C4-2B (cell line): ENCODE results near the gene YEATS4.

ENCODE experiments used
- ZFX ChIP-seq: fragments of 450-650 bp; IDR thresholded peaks from 2 replicates; pipeline ENCODE4 v1.6.1; 2017
- TF ChIP-seq, protein P1 (sequence below): fragments of 450-650 bp; conservative IDR thresholded peaks from 2 replicates; pipeline ENCODE4 v1.5.1; 2017; ENCODE audit warnings: mild to moderate bottlenecking

DNA sequence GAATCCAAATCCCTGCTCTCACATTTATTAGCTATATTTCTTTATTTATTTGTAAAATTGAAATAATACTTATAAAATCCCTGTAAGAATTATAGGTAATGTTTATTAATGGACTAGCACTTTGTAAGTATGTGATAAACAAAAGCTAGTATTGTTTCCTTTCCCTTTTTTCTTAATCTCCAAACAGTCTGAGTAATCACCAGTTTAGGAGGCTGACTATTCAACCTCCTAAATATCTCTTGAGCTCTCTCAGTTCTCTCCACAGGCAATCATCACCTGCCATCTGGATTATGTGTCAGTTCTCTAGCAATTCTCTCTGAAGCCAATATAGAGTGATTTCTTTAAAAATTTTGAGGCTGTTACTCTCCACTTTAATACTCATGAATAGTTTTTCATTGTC, 20.6 kb upstream of the YEATS4 start:
- TF ChIP-seq, protein P1, sequence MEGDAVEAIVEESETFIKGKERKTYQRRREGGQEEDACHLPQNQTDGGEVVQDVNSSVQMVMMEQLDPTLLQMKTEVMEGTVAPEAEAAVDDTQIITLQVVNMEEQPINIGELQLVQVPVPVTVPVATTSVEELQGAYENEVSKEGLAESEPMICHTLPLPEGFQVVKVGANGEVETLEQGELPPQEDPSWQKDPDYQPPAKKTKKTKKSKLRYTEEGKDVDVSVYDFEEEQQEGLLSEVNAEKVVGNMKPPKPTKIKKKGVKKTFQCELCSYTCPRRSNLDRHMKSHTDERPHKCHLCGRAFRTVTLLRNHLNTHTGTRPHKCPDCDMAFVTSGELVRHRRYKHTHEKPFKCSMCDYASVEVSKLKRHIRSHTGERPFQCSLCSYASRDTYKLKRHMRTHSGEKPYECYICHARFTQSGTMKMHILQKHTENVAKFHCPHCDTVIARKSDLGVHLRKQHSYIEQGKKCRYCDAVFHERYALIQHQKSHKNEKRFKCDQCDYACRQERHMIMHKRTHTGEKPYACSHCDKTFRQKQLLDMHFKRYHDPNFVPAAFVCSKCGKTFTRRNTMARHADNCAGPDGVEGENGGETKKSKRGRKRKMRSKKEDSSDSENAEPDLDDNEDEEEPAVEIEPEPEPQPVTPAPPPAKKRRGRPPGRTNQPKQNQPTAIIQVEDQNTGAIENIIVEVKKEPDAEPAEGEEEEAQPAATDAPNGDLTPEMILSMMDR, result no peak
- TF ChIP-seq ZFX, result no peak
